ENCODE data around the gene PNRC2.
A peak's percentile ranks its signal among the peaks of the same experiment; 100 is the strongest.
"Not testable (repeated sequence)": the region's sequence is repeated elsewhere in the genome, so short reads cannot be mapped to it uniquely, and the experiment has no call there.

The PNRC2 gene

DNA sequence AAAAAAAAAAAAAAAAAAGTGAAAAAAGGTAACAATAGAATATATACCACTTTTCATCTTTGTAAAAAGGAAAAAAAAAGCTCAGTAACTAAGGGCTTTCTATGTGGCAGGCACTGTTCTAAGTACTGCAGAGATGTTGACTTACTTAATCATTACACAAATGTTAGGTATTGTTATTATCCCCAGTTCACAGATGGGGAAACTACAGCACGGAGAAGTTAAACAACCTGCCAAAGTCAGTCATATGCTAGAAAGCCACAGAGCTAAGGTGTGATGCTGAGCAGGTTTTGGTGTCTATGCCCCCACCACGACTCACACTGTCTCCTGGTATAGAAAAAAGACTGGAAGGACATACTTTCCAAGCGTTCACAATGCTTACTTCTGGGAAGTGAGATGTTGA is 6.6 kb upstream of the PNRC2 start:
- DNase-seq (ENCODE audit: low spot score): no peak
- TF ChIP-seq, protein P1, sequence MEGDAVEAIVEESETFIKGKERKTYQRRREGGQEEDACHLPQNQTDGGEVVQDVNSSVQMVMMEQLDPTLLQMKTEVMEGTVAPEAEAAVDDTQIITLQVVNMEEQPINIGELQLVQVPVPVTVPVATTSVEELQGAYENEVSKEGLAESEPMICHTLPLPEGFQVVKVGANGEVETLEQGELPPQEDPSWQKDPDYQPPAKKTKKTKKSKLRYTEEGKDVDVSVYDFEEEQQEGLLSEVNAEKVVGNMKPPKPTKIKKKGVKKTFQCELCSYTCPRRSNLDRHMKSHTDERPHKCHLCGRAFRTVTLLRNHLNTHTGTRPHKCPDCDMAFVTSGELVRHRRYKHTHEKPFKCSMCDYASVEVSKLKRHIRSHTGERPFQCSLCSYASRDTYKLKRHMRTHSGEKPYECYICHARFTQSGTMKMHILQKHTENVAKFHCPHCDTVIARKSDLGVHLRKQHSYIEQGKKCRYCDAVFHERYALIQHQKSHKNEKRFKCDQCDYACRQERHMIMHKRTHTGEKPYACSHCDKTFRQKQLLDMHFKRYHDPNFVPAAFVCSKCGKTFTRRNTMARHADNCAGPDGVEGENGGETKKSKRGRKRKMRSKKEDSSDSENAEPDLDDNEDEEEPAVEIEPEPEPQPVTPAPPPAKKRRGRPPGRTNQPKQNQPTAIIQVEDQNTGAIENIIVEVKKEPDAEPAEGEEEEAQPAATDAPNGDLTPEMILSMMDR (IDR thresholded peaks at IDR 0.05; ENCODE audit: extremely low read depth, missing control alignments): no peak

DNA sequence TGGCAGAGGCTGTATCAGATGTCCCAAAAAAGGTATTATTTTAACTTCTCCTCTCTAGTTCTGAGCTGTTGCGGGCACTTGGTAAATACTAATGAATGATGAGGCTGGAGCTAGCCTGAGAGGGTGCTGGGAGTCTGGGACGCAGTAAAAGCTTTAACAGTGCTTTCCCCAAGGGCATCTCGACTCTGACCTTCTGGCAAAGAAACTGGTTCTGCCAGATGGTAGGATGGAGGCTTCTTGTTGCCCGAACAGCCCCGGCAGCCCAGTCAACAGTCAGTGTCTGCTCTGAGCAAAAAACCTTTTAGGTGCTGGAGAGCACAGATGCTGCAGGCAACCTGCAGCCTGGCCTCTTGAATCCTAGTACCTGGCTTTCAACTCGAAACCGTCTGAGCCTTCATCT is 2.5 kb upstream of the PNRC2 start:
- DNase-seq (ENCODE audit: low spot score): no peak
- TF ChIP-seq, protein P1 (IDR thresholded peaks at IDR 0.05; ENCODE audit: extremely low read depth, missing control alignments): no peak

DNA sequence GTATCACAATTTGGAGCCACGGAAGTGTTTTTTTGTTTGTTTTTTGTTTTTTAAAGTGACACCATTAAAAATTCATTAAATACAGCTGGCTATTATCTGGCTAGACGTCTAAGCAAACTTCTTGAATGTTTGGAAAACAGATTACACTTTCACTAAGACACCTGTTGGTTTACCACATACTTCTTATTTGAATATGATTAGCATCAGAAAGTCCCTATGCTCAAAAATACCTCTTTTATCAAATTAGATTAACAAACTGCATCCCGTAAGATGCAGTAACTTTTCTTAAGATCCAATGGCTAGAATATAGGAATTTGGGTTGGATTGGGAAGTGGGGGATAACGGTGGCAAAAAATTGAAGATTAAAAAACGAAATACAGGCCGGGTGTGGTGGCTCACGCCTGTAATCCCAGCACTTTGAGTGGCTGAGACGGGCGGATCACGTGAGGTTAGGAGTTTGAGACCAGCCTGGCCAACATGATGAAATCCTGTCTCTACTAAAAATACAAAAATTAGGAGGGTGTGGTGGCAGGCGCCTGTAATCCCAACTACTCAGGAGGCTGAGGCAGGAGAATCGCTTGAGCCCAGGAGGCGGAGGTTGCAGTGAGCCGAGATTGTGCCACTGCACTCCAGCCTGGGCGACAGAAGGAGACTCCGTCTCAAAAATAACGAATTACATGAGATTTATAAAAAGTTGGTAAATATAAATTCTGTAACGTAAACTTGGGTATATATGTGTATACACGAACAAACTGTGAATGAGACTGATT is 1.4 kb upstream of the PNRC2 start:
- not testable (repeated sequence) for DNase-seq (ENCODE audit: low spot score)

DNA sequence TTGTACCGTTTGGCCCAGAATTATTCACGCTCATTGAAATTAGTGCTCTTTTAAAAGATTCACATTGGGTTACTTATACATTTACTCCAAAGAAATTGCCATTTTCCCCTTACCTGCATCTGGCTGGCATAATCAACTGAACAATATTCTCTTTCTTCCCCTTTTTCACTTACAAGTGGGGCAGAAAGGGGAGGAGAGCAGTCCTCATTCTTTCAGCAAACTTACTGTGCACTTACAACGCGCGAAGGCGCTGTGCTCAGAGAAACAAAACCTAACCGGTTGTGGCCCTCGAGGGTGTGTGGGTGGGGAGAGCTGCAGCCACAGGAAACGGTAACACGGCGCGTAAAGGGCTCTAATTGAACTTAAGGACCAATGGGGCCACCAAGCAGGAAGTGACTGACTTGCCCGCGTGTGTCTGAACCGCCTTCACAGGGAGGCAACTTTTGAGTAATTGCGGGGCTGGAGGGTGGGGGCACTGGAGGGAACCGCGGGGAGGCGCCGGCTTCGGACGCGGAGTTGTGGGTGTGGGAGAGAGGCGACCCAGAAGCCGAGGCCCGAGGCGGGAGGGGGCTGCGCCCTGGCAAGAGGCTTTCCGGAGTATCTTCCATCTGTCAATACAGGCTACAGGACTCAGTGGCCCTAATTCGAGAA is 693 bp upstream of the PNRC2 start:
- DNase-seq (ENCODE audit: low spot score): peak; percentile 91
- TF ChIP-seq, protein P1 (IDR thresholded peaks at IDR 0.05; ENCODE audit: extremely low read depth, missing control alignments): no peak

DNA sequence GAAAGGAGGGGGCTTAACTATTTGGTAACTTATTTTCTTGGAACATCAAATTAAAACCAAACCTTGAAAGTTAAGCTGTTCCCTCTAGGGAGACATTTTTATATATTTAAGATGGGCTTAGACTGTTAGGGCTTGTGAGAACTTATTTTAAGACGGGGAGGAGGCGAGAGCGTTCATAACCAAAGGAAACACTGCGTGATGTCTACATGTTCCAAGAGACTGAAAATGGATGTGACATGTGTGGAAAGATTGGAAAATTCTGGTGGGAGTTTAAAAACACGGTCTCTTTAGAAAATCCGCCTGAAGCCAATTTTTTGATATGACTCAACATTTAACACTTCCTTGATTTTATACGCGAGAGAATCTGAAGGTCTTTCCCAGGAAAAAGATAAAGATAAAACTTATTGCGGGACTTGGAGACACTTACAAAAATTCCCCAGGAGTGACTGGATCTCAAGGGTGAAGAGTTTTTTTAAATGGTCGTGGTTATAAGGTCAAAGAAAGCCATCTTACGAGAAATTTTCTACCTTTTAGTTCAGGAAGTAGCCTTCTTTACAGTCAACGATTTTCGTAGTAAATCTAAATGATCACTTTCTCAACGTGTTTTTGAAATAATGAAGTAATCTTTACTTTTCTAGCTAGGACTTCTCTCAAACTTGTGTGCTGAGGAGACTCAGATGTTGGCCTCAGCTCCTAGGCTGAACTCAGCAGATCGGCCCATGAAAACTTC is 828 bp downstream of the PNRC2 start:
- TF ChIP-seq, protein P1 (IDR thresholded peaks at IDR 0.05; ENCODE audit: extremely low read depth, missing control alignments): no peak
- DNase-seq (ENCODE audit: low spot score): no peak

DNA sequence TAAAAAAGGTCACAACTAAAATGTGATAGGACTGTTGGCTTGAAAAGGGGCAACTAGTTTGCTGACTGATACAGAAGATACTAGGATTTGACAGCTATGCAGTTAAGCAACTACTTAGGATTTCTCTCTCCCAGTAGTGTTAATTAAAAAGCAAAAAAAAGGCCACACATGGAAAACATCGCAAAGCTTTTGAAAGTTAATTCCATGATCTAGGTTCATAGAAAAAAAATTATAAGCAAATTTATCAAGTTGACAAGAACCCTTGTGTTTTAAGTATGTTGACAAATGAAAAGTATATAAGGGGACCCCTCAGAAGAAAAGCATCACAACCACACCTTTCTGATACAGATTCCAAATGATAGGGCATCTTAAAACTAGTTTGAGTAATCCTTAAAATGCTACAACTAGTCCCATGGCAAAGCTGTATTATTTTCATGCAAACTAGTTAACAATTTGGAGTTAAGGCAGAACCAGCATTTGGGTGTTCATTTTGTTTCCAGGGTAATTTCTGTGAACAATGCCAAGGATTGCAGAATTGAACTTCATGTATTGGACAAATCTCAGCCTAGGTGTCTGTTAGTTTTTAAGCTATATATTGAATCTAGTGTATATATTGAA is 4.1 kb downstream of the PNRC2 start:
- no peak for DNase-seq (ENCODE audit: low spot score)
- TF ChIP-seq, protein P1 (IDR thresholded peaks at IDR 0.05; ENCODE audit: extremely low read depth, missing control alignments): no peak

DNA sequence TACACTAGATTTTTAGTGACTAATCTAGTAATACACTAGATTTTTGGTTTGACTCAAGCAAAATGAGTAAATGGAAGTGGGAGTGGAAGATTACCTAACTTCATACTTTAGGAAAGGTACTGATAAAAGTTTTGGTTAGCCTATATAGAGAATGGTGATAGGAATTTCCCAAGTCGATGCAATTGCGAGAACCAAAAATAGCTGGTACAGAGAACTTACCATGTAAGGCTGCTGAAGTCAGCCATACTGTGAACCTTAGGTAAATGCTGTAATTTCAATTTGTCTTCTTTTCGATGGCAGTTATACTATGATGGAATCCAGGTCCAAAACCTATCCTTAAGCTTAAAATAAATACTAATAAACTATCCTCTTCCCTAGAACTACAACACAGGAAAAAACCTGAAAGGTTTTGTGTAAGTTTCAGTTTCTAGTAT is 4.6 kb downstream of the PNRC2 start:
- no peak for DNase-seq (ENCODE audit: low spot score)
- TF ChIP-seq, protein P1 (IDR thresholded peaks at IDR 0.05; ENCODE audit: extremely low read depth, missing control alignments): no peak

All from GM20000 (cell line).